GM23338 (cell line): Measurements from ENCODE around the gene ERI3. TPM values are rescaled to one million over a fixed set of nuclear protein-coding genes. Genes with fewer than 3 reads are reported as not detected.
A peak's percentile ranks its signal among the peaks of the same experiment; 100 is the strongest.

Experiments
- ATAC-seq: fragments of 200-7000 bp; cut with Tn5 transposase; 3 replicates; pipeline ENCODE4 v1.9.1; 2020
- DNase-seq: peaks from one replicate; pipeline ENCODE4 v3.0.0-alpha.2; 2015; ENCODE audit warnings: low spot score
- H2AFZ ChIP-seq: fragments of 200-600 bp; sonication (generic); 2 replicates; pipeline ENCODE4 v1.8.0; 2016; ENCODE audit warnings: antibody characterized with exemption, mild to moderate bottlenecking, moderate library complexity
- H3F3A ChIP-seq: fragments of 200-600 bp; sonication (generic); replicated peaks from 2 replicates; pipeline ENCODE4 v1.8.0; 2017; ENCODE audit warnings: antibody characterized with exemption, mixed run types, low read depth
- H3K27ac ChIP-seq: fragments of 200-600 bp; sonication (generic); 2 replicates; pipeline ENCODE4 v1.6.1; 2016; ENCODE audit warnings: low read depth
- H3K27me3 ChIP-seq: fragments of 200-600 bp; sonication (generic); 2 replicates; pipeline ENCODE4 v1.8.0; 2016; ENCODE audit warnings: mild to moderate bottlenecking, mixed run types, moderate library complexity; ENCODE audit not compliant: insufficient read depth
- H3K36me3 ChIP-seq: fragments of 200-600 bp; sonication (generic); 2 replicates; pipeline ENCODE4 v1.8.0; 2016; ENCODE audit warnings: mild to moderate bottlenecking; ENCODE audit not compliant: insufficient read depth
- H3K4me1 ChIP-seq: fragments of 200-600 bp; sonication (generic); 2 replicates; pipeline ENCODE4 v1.8.0; 2016; ENCODE audit warnings: mild to moderate bottlenecking, moderate library complexity; ENCODE audit not compliant: insufficient read depth
- H3K4me2 ChIP-seq: fragments of 200-600 bp; sonication (generic); 2 replicates; pipeline ENCODE4 v1.7.1; 2017; ENCODE audit warnings: mixed run types
- H3K4me3 ChIP-seq: fragments of 200-600 bp; sonication (generic); 2 replicates; pipeline ENCODE4 v1.6.1; 2016; ENCODE audit warnings: mixed run types
- H3K79me2 ChIP-seq: fragments of 200-600 bp; sonication (generic); replicated peaks from 2 replicates; pipeline ENCODE4 v1.8.0; 2017; ENCODE audit warnings: mild to moderate bottlenecking; ENCODE audit not compliant: insufficient read depth
- H3K9me2 ChIP-seq: fragments of 200-600 bp; sonication (generic); 2 replicates; pipeline ENCODE4 v1.8.0; 2017; ENCODE audit not compliant: insufficient read depth
- H4K20me1 ChIP-seq: fragments of 200-600 bp; sonication (generic); replicated peaks from 2 replicates; pipeline ENCODE4 v1.8.0; 2017; ENCODE audit warnings: mild to moderate bottlenecking; ENCODE audit not compliant: insufficient read depth
- H3K27ac Mint-ChIP-seq: 2 replicates; pipeline ENCODE4 v1.8.0; 2020; ENCODE audit warnings: inconsistent platforms, mild to moderate bottlenecking, moderate library complexity, mixed read lengths
- H3K27me3 Mint-ChIP-seq: 3 replicates; pipeline ENCODE4 v1.8.0; 2022; ENCODE audit warnings: low read depth, mild to moderate bottlenecking, moderate library complexity, mixed read lengths, inconsistent platforms; ENCODE audit not compliant: insufficient read depth, poor library complexity
- H3K36me3 Mint-ChIP-seq: 3 replicates; pipeline ENCODE4 v1.8.0; 2021; ENCODE audit warnings: low read depth, mild to moderate bottlenecking, inconsistent platforms, moderate library complexity, mixed read lengths
- H3K4me1 Mint-ChIP-seq: 3 replicates; pipeline ENCODE4 v1.8.0; 2020; ENCODE audit warnings: mild to moderate bottlenecking, inconsistent platforms, mixed read lengths
- H3K4me3 Mint-ChIP-seq: 3 replicates; pipeline ENCODE4 v1.8.0; 2021; ENCODE audit warnings: moderate library complexity, mild to moderate bottlenecking, inconsistent platforms, mixed read lengths
- H3K9me3 Mint-ChIP-seq: 3 replicates; pipeline ENCODE4 v1.8.0; 2020; ENCODE audit warnings: moderate library complexity, mild to moderate bottlenecking, inconsistent platforms, mixed read lengths
- CREB1 ChIP-seq: fragments of 250-450 bp; sonication (Bioruptor Pico); IDR thresholded peaks from 2 replicates; pipeline ENCODE4 v1.5.0; 2020; ENCODE audit warnings: low read depth, mild to moderate bottlenecking, moderate library complexity
- EZH2 ChIP-seq: fragments of 200-600 bp; sonication (generic); IDR thresholded peaks from one replicate; pipeline ENCODE4 v1.8.0; 2017; ENCODE audit warnings: antibody characterized with exemption, mild to moderate bottlenecking, low read depth; ENCODE audit not compliant: unreplicated experiment
- EZH2phosphoT487 ChIP-seq: fragments of 200-600 bp; sonication (generic); IDR thresholded peaks from one replicate; pipeline ENCODE4 v1.8.1; 2018; ENCODE audit warnings: antibody characterized with exemption; ENCODE audit not compliant: unreplicated experiment
- JUNB ChIP-seq: IDR thresholded peaks from one replicate; pipeline ENCODE4 v1.6.1; 2016; ENCODE audit warnings: antibody characterized with exemption; ENCODE audit not compliant: unreplicated experiment
- NANOG ChIP-seq: IDR thresholded peaks from 2 replicates; pipeline ENCODE4 v1.6.1; 2016; ENCODE audit warnings: antibody characterized with exemption, borderline replicate concordance
- REST ChIP-seq: IDR thresholded peaks from one replicate; pipeline ENCODE4 v1.6.1; 2018; ENCODE audit warnings: antibody characterized with exemption; ENCODE audit not compliant: unreplicated experiment
- STAT1 ChIP-seq: IDR thresholded peaks from one replicate; pipeline ENCODE4 v1.6.1; 2016; ENCODE audit warnings: antibody characterized with exemption; ENCODE audit not compliant: unreplicated experiment
- ZNF114 ChIP-seq: fragments of 250-450 bp; sonication (Bioruptor Pico); IDR thresholded peaks from 2 replicates; pipeline ENCODE4 v1.5.0; 2020; ENCODE audit warnings: mild to moderate bottlenecking, moderate library complexity
- polyA plus RNA-seq: library from polyadenylated mRNA; unstranded; fragments of >200 nt; fragmentation: Nextera tagmentation; extraction: Ambion mirVana; gene quantifications from 2 replicates; pipeline ENCODE4 v1.2.1, GENCODE V29; 2016
- total RNA-seq: library from RNA; depleted of rRNA; stranded (reverse); fragments of >200 nt; shearing (Covaris generic); gene quantifications from 2 replicates; pipeline ENCODE4 v1.2.3, GENCODE V29; 2014

The ERI3 gene
- total and polyA plus RNA-seq, 2 experiments from 2014 or later: 63.0 to 70.1 TPM

- peak; percentile 78 for DNase-seq
Observed at GRCh38 chr1:44261171-44261817, 93.8 kb downstream of the ERI3 start.

GRCh38 chr1:44260792-44261170 is 94.3 kb downstream of the ERI3 start:
- peak overlapping the region; percentile 18; the same call in 1 of the 2 replicates for H3K4me2 ChIP-seq
- ATAC-seq: peak; percentile 28
- no peaks in the 10 kb centered on the region for H3K9me2 ChIP-seq
- no peaks in the 10 kb centered on the region for H3K36me3 ChIP-seq
- peaks cover 5% of the 10 kb centered on the region; the same call in 1 of the 2 replicates for H4K20me1 ChIP-seq
- H3K27me3 ChIP-seq: no peaks in the 10 kb centered on the region
- H3F3A ChIP-seq: no peaks in the 10 kb centered on the region
- no peaks in the 10 kb centered on the region; the same call in 2 of the 3 replicates for H3K36me3 Mint-ChIP-seq
- peaks cover 24% of the 10 kb centered on the region for H3K4me1 ChIP-seq
- no peak for TF ChIP-seq CREB1 (CRISPR knock-in tag)
- no peak for TF ChIP-seq REST
- no peak for TF ChIP-seq ZNF114 (CRISPR knock-in tag)
- peaks cover 16% of the 10 kb centered on the region for H3K27me3 Mint-ChIP-seq
- no peak overlapping the region for H3K27ac Mint-ChIP-seq
- peaks cover 3% of the 10 kb centered on the region; the same call in 1 of the 2 replicates for H3K79me2 ChIP-seq
- peak overlapping the region; percentile 72; the same call in 1 of the 2 replicates for H3K27ac ChIP-seq
- H3K4me3 Mint-ChIP-seq: no peak overlapping the region
- H3K9me3 Mint-ChIP-seq: no peaks in the 10 kb centered on the region
- no peak overlapping the region for H3K4me3 ChIP-seq
- DNase-seq: no peak
- H2AFZ ChIP-seq: no peak overlapping the region
- peaks cover 76% of the 10 kb centered on the region for H3K4me1 Mint-ChIP-seq

More at GRCh38 chr1:44261171-44261817, 93.8 kb downstream of the ERI3 start:
- Mint-ChIP-seq H3K27me3 (peaks cover 16% of the 10 kb centered on the region), H3K4me1 (peaks cover 76% of the 10 kb centered on the region), H3K4me3 (peak overlapping the region; percentile 33), H3K27ac (peak overlapping the region; percentile 50; the same call in 1 of the 2 replicates), H3K36me3 (no peaks in the 10 kb centered on the region; the same call in 2 of the 3 replicates), H3K9me3 (no peaks in the 10 kb centered on the region)
- H3K36me3 ChIP-seq: no peaks in the 10 kb centered on the region
- H2AFZ ChIP-seq: no peak overlapping the region
- no peaks in the 10 kb centered on the region for H3K27me3 ChIP-seq
- H3K4me2 ChIP-seq: peak overlapping the region; percentile 18
- peak; percentile 85 for ATAC-seq
- no peaks in the 10 kb centered on the region for H3K9me2 ChIP-seq
- H3K4me3 ChIP-seq: no peak overlapping the region
- peak overlapping the region; percentile 72; the same call in 1 of the 2 replicates for H3K27ac ChIP-seq
- peaks cover 24% of the 10 kb centered on the region for H3K4me1 ChIP-seq
- H3K79me2 ChIP-seq: peaks cover 3% of the 10 kb centered on the region; the same call in 1 of the 2 replicates
- H4K20me1 ChIP-seq: peaks cover 5% of the 10 kb centered on the region; the same call in 1 of the 2 replicates
- H3F3A ChIP-seq: no peaks in the 10 kb centered on the region
- TF ChIP-seq STAT1 (no peak), JUNB (no peak), REST (no peak), EZH2phosphoT487 (no peak), EZH2 (no peak), NANOG (no peak)
